ENCODE results near the gene LRIG2. TPM values are rescaled to one million over a fixed set of nuclear protein-coding genes. Genes with fewer than 3 reads are reported as not detected.
"Not testable (repeated sequence)": the region's sequence is repeated elsewhere in the genome, so short reads cannot be mapped to it uniquely, and the experiment has no call there.

Gene LRIG2
- total RNA-seq, 1 donor from 2014 or later: 13.4 TPM

DNA sequence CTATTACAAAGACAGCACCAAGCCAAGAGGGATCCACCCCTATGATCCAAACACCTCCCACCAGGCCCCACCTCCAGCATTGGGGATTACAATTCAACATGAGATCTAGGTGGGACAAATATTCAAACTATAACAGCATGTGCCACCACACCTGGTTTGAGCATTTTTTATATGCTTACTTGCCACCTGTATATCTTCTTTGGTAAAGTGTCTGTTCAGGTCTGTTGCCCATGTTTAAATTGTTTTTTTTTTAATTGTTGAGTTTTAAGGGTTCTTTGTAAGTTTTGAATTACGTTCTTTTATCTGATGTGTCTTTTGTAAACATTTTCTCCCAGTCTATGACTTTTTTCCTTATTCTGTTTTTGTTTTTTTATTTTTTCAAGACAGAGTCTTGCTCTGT is 83.4 kb downstream of the LRIG2 start:
- DNase-seq (ENCODE audit: low spot score): no peak

DNA sequence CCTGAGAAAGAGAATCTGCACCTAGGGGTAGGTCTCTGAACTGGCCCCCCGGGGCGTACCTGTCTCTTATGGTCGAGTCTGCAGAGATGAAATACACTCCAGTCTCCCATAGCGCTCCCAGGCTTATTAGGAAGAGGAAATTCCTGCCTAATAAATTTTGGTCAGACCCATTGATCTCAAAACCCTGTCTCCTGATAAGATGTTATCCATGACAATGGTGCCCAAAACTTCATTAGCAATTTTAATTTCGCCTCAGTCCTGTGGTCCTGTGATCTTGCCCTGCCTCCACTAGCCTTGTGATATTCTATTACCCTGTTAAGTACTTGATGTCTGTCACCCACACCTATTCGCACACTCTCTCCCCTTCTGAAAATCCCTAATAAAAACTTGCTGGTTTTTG is 85.7 kb downstream of the LRIG2 start:
- DNase-seq (ENCODE audit: low spot score): not testable (repeated sequence)

DNA sequence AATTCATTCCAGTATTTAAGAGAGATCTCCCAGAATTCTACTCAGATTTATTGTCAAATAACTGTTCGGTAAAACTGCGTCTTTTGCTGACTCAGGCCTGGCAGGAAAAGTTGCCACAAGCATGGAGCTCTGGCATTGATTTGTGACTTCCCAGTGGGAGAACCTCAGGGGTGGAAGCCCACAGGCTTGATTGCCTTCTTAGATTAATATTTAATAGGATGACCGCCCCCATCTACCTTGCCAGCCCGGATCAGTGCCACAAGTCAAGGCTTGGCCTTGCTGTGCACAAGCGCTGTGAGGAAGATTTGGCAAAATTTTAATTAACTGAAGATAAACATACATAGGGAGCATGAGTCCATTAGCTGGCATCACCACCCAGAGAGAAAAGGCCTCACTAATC is 93.5 kb downstream of the LRIG2 start:
- no peak for DNase-seq (ENCODE audit: low spot score)

DNA sequence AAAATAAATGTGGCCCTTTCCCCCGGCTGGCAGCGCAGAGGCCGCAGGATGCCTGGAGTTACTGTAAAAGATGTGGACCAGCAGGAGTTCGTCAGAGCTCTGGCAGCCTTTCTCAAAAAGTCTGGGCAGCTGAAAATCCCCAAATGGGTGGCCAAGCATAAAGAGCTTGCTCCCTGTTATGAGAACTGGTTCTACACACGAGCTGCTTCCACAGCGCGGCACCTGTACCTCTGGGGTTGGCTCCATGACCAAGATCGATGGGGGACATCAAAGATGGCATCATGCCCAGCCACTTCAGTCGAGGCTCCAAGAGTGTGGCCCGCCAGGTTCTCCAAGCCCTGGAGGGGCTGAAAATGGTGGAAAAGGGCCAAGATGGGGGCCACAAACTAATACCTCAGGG is 95.9 kb downstream of the LRIG2 start:
- DNase-seq (ENCODE audit: low spot score): no peak

DNA sequence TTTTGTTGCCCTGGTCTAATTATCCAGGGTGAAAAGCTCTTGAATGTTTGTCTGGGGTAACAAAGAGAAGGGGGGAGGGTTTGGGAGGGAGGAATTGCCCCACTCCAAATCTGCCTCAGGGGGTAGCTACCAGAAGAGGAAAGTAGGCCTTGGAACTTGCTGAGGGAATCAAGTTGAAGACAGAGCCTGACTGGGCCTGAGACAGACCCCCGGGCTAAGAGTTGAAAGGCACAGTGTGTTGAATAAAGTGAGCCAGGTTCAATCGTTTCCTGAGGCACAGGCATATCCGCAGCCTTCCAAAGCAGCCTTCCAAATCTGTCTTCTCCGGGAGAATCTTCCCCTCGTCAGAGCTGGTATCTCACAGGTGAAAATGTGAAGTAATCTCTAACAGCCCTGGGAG is 96.6 kb downstream of the LRIG2 start:
- DNase-seq (ENCODE audit: low spot score): no peak

DNA sequence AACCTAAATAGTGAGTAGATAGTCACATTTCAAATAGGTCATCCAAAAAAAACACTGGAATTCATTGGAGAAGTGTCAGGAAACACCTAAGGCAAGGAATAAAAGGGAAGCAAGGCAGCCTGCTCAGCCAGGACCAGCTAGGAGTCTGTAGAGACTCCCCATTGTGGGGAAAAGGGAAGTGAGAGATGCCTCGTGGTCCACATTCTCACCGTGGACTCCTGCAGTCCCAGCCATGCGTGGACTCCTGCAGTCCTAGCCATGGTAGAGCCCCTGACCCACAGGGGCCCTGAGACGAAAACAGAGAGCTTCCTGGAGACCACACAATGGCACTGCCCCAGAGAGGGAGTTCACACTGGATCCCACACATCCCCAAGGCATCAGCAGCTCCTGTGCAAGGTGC is 97.5 kb downstream of the LRIG2 start:
- no peak for DNase-seq (ENCODE audit: low spot score)

DNA sequence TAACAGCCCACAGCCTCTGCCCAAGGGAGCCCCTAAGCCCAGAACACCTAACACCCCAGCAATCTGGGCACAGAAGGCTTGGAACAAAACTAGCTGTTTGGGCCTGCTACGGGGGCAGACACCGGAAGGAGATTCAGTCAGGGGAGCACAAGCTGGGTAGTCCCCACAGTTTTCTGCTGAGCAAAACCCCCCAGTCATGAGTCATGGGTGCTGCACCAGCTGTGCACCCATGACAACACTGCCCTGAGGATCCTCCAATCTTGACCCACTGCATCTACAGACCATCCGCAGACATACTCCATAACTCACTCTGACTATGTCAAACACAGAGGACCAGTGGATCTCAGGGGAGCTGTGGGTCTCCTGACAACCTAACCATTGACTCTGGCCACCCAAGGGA is 105.1 kb downstream of the LRIG2 start:
- DNase-seq (ENCODE audit: low spot score): no peak

DNA sequence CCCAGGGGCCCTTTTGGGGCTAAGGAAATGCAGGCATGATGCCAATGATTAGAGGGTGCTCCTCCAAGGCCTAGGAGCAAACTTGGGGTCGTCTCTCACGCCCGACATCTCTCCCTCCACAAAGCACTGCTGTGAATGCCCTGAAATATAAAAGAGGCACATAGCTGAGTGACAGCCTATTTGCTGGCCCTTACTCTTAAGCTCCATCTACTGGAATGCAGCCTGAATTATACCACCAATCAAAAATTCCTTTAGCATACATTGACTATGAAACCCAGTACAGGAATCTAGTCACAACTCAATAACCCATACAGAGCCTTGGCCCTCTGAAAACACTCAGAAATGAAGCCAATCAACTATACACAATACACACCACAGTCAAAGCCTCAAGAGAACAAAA is 105.5 kb downstream of the LRIG2 start:
- no peak for DNase-seq (ENCODE audit: low spot score)

Other genes starting within 250 kb of the LRIG2 start
- gene SLC16A1, start 117.0 kb upstream of the LRIG2 start, total RNA-seq: 52.9 TPM

Data from mesenteric fat pad (tissue), 1 donor.